ENCODE results near the gene DVL1. TPM values are rescaled to one million over a fixed set of nuclear protein-coding genes. Genes with fewer than 3 reads are reported as not detected.

DVL1 gene
- 10 to 100 TPM; 33.8 to 41.9 (median 35.6) TPM for total RNA-seq
- total RNA-seq (2013) = 26.0 TPM

DNA sequence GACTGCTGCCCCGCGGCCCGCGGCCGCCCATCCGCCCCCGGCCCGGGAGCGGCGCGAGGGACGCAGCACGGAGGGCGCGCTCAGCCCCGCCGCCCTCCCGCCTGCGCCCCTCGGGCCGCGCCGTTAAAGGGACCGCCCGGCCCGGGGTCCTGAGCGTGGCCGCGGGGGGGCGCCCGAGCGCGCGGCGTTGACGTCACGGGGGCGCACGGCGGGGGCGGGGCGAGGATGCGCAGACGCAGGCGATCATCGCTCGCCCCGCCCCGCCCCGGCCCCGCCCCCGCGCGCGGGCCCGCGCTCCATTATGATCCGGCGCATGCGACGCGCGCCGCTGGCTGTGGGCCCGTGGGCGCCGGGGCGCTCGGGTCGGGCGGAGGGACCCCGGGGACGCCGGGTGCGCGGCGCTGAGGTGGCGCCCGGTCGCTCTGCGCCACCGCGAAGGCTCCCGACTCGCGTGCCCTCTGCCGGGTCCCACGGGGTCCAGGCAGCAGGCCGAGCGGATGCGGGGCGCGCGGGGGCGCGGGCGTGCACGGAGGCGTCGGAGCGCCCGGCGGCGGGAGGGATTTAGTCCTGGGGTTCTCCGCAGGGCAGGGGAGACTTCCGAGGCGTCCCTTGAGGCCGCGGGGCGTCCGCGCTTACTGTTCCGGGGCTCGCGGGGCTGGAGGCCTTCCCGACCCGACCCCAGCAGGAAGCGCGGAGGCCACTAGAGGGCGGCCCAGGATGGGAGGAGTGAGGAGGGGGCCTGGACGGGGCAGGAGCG lies at the start of gene DVL1:
Gene DVL1, minus strand, starts transcription at position 163 of the 757 bp plus-strand sequence. CDS start 353 bp downstream, outside the sequence.
- peaks cover 18% of the 10 kb centered on the region for H3K27me3 ChIP-seq (ENCODE audit: control insufficient read depth, insufficient read depth, low read length)
- H3K4me3 Mint-ChIP-seq = peak within 1 kb of the TSS; percentile 79
- H3K4me1 Mint-ChIP-seq = peaks cover 0 to 35% of the 10 kb centered on the region in 2 donors
- H3K36me3 Mint-ChIP-seq = no peaks in the 10 kb centered on the region
- peak within 1 kb of the TSS; percentile 47 for H3K4me3 ChIP-seq (ENCODE audit: low read length)
- ATAC-seq (peak; percentile 83 to 93 (median 83)), DNase-seq (peak; percentile 77 to 83)
- no peaks in the 10 kb centered on the region for H3K9me3 ChIP-seq (ENCODE audit: control insufficient read depth, insufficient read depth, low read length)
- TF ChIP-seq, protein P1, sequence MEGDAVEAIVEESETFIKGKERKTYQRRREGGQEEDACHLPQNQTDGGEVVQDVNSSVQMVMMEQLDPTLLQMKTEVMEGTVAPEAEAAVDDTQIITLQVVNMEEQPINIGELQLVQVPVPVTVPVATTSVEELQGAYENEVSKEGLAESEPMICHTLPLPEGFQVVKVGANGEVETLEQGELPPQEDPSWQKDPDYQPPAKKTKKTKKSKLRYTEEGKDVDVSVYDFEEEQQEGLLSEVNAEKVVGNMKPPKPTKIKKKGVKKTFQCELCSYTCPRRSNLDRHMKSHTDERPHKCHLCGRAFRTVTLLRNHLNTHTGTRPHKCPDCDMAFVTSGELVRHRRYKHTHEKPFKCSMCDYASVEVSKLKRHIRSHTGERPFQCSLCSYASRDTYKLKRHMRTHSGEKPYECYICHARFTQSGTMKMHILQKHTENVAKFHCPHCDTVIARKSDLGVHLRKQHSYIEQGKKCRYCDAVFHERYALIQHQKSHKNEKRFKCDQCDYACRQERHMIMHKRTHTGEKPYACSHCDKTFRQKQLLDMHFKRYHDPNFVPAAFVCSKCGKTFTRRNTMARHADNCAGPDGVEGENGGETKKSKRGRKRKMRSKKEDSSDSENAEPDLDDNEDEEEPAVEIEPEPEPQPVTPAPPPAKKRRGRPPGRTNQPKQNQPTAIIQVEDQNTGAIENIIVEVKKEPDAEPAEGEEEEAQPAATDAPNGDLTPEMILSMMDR (IDR thresholded peaks at IDR 0.05) = peak; percentile 26
- peaks cover 34% of the 10 kb centered on the region for H3K4me1 ChIP-seq (ENCODE audit: control insufficient read depth, insufficient read depth, low read length)
- under 1% methylated on average over 117 of the region's 122 CpGs for WGBS (ENCODE audit: insufficient coverage)
- H3K9me3 Mint-ChIP-seq = no peaks in the 10 kb centered on the region
- peak within 1 kb of the TSS in 1 of 2 donors; percentile 53 for H3K27ac Mint-ChIP-seq
- no peaks in the 10 kb centered on the region for H3K36me3 ChIP-seq (ENCODE audit: control insufficient read depth, insufficient read depth, low read length)
- intact Hi-C loops (cut with micrococcal nuclease) = no loop called here
- H3K27me3 Mint-ChIP-seq (ENCODE audit: low read depth in 2 of 2) = peaks cover 0 to 3% of the 10 kb centered on the region in 2 donors
- H3K27ac ChIP-seq (ENCODE audit: low read length) = peak within 1 kb of the TSS; percentile 45

DNA sequence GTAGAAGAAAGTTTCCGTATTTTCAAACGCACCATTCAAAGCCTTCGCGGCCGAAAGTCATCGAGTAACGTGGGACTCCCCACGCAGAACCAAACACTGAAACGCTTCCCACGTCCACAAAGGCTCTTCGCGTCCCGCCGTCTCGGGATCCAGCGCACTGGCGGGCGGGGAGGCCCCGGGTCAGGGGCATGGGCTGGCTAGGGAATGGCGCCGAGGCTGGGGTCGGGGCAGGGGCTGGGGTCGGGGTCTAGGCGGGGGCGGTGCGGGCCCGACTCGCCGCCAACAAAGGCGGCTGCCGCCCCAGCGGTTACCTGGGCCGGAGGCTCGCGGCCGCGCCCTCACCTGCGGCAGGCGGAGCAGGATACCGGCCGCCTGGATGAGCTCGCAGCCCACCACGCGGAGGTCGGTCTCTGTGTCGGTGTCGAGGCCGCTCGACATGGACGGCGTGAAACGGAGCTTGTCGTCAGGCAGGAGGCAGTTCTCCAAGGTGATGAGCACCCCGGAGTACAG lies 49.5 kb upstream of the DVL1 start:
- Histone ChIP-seq H3K27ac (ENCODE audit: low read length) (peak overlapping the region; percentile 80), H3K9me3 (ENCODE audit: control insufficient read depth, insufficient read depth, low read length) (no peaks in the 10 kb centered on the region), H3K36me3 (ENCODE audit: control insufficient read depth, insufficient read depth, low read length) (peaks cover 50% of the 10 kb centered on the region), H3K4me3 (ENCODE audit: low read length) (peak overlapping the region; percentile 92), H3K27me3 (ENCODE audit: control insufficient read depth, insufficient read depth, low read length) (no peaks in the 10 kb centered on the region), H3K4me1 (ENCODE audit: control insufficient read depth, insufficient read depth, low read length) (peaks cover 31% of the 10 kb centered on the region)
- ATAC-seq = peak; percentile 0 to 3 (median 1)
- H3K27me3 Mint-ChIP-seq (ENCODE audit: low read depth in 2 of 2) = no peaks in the 10 kb centered on the region
- peaks cover 5% of the 10 kb centered on the region for H3K36me3 Mint-ChIP-seq
- TF ChIP-seq, protein P1 (IDR thresholded peaks at IDR 0.05) = no peak
- peak overlapping the region; percentile 86 to 94 for H3K27ac Mint-ChIP-seq
- H3K4me3 Mint-ChIP-seq = peak overlapping the region; percentile 93
- intact Hi-C loops (cut with micrococcal nuclease) = loop anchor here (1.0 kb wide), 2 partner anchors 9 to 23 kb away; partner anchors contain the start of genes AURKAIP1 and MRPL20
- no peaks in the 10 kb centered on the region for H3K9me3 Mint-ChIP-seq
- peak in 1 of 2 donors; percentile 40 for DNase-seq
- under 1% methylated on average over 54 of the region's 54 CpGs for WGBS (ENCODE audit: insufficient coverage)
- peaks cover 29 to 41% of the 10 kb centered on the region in 2 donors for H3K4me1 Mint-ChIP-seq

DNA sequence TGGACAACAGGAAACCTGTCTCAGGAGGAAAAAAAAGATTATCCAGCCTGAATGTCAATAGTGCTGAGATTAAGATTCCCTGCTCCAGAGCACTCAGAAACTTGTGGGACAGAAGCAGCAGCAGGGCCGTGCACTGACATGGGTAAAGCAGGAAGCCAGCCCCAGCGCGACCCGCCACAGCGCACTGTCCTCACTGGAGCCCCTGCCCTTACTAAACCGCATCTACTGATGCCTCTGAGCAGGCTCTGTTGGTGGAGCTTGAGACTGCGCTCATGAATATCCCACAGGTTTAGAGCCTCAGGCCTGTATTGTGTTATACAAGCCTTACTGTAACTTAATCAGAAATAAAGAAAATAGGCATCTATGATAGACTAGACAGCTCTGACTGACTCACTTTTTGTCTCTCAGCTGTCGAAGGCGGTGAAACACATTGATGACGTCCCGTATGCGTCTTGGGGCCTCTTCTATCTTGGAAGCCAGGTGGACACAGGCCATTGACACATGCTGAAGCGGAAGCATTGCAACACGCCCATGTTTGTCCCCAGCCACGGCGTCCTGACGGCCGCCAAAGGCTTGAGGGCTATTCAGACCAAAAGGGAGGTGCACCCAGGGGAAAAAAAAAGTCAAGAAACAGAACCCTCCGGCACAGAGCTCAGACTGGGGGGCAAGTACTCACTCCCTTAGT lies 48.8 kb upstream of the DVL1 start:
- no peaks in the 10 kb centered on the region for H3K9me3 Mint-ChIP-seq
- H3K36me3 Mint-ChIP-seq = peaks cover 5% of the 10 kb centered on the region
- Histone ChIP-seq H3K9me3 (ENCODE audit: control insufficient read depth, insufficient read depth, low read length) (no peaks in the 10 kb centered on the region), H3K27me3 (ENCODE audit: control insufficient read depth, insufficient read depth, low read length) (no peaks in the 10 kb centered on the region), H3K4me1 (ENCODE audit: control insufficient read depth, insufficient read depth, low read length) (peaks cover 31% of the 10 kb centered on the region), H3K27ac (ENCODE audit: low read length) (no peak overlapping the region), H3K4me3 (ENCODE audit: low read length) (peak overlapping the region; percentile 92), H3K36me3 (ENCODE audit: control insufficient read depth, insufficient read depth, low read length) (peaks cover 54% of the 10 kb centered on the region)
- H3K27ac Mint-ChIP-seq = peak overlapping the region; percentile 80 to 94
- no peaks in the 10 kb centered on the region for H3K27me3 Mint-ChIP-seq (ENCODE audit: low read depth in 2 of 2)
- 63% methylated on average over 19 of the region's 19 CpGs for WGBS (ENCODE audit: insufficient coverage)
- DNase-seq (no peak), ATAC-seq (no peak)
- TF ChIP-seq, protein P1 (IDR thresholded peaks at IDR 0.05) = no peak
- peaks cover 33 to 37% of the 10 kb centered on the region in 2 donors for H3K4me1 Mint-ChIP-seq
- H3K4me3 Mint-ChIP-seq = peak overlapping the region; percentile 93
- intact Hi-C loops (cut with micrococcal nuclease) = no loop called here

All from natural killer cell (primary cell).